ENCODE results near the gene SHOX.
"Not testable (repeated sequence)": the region's sequence is repeated elsewhere in the genome, so short reads cannot be mapped to it uniquely, and the experiment has no call there.

SHOX gene

DNA sequence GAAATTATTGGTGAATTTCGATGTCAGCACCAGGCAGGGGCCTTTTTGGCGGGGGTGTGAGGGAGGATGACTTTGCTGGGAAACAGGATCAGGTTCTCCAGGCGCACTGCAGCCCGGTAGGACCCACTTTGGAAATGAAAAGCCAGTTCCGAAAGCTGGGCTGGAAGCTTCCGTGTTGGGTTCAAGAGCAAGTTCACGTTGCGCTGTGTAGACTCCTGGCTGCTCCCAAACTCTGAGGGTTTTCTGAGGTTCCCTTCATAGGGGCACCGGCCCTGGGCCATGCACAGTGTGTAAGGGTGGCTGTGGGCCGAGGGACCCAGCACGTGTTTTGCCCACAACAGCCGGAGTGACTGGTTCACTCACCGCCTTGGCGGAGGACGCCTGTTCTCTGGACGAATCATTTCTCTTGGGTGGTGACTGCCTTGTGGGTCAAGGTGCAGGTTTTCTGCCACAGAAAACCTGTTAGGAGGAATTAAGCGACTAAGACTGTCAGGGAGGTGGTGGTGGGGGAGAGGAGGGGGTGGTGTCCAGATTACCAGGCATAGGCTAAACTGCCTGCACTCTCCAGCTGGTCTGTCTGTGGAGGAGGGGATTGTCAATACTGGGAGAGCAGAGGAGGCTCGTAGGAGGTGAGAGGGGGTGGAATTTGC lies 8.0 kb downstream of the SHOX start:
- no peak for DNase-seq

DNA sequence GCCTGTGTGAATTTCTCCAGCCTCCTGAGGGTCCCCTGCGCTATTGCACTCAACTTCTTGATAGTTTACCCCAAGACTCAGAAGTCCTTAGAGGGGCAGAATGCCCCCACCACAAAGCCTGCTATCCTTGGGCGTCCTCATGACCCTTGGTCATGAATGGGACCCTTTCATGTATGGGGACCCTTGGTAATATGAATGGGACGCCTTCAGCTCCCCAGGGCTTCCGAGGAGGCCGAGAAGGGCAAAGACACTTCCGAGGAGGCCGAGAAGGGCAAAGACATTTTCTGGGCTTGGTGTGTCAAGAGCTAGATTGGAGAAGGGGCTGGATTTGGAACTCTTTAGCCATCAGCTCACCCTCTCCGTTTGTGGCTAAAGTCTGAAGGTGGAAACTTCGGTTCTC lies 8.6 kb downstream of the SHOX start:
- DNase-seq: no peak

DNA sequence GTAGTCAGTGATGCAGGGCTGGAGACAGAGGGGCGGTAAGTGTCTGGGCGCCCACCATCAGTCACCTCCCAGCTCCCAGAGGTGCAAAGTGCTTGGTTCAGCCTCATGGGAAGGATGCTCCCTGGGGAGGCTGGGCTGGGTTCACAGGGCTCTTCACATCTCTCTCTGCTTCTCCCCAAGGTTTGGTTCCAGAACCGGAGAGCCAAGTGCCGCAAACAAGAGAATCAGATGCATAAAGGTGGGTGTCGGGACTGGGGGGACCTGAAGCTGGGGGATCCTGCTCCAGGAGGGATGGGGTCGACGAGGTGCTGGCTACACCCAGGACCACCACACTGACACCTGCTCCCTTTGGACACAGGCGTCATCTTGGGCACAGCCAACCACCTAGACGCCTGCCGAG lies 10.1 kb downstream of the SHOX start:
- no peak for DNase-seq

DNA sequence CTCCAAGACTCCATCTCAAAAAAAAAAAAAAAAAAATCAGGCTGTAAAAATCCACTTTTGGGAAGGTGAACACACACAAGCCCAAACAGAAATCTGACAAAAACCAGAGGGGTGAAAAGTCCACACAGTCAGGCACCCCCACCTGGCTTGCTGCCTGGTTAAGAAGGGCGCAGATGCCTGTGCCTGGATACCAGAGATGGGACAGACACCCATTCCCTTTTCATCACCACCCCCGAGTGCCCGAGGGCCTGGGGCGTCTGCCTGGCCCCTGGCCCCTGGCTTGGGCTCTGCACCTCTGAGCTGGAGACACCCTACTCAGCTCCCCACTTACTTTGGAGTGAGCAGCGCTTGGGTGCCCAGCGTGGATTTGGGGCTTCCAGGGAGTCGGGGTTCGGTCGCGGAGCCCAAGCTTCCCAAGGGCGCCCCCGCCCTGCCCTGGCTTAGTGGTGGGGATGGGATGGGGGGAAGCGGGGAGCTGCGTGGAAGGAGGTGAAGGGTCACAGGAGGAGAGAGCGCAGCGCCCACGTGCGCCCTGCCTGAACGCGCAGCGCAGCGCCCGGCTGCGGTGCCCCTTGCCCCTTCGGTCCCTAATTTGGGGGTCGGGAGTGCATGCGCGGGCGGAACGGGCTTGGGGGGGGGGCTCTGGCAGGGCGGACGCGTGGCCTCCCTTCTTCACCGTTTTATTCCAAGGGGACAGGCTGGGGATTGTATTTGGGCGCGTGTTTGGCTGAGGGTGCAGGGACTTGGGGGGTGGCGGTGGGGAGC lies 11.3 kb downstream of the SHOX start:
- no peak for DNase-seq

DNA sequence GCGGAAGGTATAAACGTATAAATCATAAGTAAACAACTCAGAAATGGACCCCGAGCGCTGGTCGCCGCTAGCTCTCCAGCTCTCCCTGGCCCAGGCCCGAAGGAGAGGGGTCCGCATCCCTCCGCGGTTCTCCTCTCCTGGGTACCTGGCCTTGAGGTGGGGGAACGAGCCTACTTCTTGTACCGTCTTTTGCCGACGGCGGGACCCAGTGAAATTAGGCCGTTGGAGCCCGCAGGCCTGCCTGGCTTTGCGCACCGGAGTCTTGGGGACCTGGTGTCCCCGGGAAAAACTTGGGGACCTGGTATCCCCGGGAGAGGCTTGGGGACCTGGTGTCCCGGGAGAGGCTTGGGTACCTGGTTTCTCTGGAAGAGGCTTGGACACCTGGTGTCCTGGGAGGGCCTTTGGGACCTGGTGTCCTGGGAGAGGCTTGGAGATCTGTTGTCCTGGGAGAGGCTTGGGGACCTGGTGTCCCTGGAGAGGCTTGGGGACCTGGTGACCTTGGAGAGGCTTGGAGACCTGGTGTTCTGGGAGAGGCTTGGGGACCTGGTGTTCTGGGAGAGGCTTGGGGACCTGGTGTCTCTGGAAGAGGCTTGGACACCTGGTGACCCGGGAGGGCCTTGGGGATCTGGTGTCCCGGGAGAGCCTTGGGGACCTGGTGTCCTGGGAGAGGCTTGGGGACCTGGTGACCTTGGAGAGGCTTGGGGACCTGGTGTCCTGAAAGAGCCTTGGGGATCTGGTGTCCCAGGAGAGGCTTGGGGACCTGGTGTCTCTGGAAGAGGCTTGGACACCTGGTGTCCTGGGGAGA lies 12.0 kb downstream of the SHOX start:
- DNase-seq: no peak

DNA sequence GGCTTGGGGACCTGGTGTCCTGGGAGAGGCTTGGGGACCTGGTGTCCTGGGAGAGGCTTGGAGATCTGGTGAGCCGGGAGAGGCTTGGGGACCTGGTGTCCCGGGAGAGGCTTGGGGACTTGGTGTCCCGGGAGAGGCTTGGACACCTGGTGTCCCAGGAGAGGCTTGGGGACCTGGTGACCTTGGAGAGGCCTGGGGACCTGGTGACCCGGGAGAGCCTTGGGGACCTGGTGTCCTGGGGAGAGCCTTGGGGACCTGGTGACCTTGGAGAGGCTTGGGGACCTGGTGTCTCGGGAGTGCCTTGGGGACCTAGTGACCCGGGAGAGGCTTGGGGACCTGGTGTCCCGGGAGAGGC lies 12.6 kb downstream of the SHOX start:
- DNase-seq: no peak

DNA sequence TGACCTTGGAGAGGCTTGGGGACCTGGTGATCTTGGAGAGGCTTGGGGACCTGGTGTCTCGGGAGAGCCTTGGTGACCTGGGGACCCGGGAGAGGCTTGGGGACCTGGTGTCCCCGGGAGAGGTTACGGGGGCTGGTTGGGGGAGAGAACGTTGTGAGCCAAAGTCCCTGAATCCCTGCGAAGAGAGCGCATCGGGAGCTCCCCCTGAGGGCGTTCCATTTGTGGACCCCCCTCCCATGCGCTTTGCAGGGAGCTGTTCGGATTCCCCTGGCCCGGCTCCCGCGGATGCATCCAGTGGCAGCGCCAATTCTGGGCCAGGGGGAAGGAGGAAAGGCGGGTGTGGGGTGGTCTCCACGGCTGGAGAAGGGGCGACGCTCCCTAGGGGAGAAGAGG lies 13.3 kb downstream of the SHOX start:
- DNase-seq: no peak

DNA sequence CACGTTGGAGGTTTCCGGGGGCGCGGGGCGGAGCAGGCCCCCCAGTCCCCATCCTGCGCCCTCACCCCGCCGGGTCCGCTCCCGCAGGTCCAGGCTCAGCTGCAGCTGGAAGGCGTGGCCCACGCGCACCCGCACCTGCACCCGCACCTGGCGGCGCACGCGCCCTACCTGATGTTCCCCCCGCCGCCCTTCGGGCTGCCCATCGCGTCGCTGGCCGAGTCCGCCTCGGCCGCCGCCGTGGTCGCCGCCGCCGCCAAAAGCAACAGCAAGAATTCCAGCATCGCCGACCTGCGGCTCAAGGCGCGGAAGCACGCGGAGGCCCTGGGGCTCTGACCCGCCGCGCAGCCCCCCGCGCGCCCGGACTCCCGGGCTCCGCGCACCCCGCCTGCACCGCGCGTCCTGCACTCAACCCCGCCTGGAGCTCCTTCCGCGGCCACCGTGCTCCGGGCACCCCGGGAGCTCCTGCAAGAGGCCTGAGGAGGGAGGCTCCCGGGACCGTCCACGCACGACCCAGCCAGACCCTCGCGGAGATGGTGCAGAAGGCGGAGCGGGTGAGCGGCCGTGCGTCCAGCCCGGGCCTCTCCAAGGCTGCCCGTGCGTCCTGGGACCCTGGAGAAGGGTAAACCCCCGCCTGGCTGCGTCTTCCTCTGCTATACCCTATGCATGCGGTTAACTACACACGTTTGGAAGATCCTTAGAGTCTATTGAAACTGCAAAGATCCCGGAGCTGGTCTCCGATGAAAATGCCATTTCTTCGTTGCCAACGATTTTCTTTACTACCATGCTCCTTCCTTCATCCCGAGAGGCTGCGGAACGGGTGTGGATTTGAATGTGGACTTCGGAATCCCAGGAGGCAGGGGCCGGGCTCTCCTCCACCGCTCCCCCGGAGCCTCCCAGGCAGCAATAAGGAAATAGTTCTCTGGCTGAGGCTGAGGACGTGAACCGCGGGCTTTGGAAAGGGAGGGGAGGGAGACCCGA lies 14.0 kb downstream of the SHOX start:
- DNase-seq: no peak

DNA sequence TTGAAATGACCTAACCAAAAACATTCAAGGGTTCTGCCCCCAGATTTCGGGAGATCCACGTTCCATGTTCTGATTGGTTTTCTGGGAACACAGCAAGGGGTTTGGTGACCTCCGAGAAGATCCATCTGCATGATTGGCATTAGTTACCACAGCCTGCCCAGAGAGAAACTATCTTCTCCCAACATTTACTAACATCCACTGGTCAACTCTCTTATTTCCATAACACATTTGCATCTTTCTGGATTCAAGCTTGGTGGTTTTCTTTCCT lies 15.6 kb downstream of the SHOX start:
- no peak for DNase-seq

DNA sequence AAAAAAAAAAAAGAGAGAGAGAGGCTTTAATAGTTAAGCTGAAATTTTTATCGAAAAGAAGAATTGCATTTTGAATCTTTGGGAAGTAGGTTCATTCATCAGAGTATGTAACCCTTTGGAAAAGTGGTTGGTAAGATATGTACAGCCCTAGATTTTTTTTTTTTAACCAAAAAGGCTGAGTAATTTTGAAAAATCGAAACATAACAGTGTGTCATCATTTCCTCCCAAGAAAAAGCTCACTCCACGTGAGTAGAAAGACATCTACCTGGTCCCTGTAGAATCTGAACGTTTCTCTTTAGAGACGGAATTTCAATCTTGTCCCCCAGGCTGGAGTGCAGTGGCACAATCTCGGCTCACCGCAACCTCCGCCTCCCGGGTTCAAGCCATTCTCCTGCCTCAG lies 16.2 kb downstream of the SHOX start:
- DNase-seq: no peak

DNA sequence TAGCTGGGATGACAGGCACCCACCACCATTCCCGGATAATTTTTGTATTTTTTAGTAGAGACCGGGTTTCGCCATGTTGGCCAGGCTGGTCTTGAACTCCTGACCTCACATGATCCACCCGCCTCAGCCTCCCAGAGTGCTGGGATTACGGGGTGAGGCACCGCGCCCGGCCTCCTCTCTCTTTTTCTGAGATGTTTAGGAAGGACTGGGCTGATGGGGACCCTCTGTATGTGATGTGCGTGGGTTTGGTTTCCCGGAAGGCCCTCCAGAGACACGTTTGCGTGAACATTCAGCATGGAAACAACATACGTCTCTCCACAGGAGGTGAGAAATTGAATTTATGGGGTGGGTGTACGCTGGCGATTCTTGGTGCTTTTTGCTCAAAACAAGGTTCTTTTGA lies 18.6 kb downstream of the SHOX start:
- DNase-seq: no peak

DNA sequence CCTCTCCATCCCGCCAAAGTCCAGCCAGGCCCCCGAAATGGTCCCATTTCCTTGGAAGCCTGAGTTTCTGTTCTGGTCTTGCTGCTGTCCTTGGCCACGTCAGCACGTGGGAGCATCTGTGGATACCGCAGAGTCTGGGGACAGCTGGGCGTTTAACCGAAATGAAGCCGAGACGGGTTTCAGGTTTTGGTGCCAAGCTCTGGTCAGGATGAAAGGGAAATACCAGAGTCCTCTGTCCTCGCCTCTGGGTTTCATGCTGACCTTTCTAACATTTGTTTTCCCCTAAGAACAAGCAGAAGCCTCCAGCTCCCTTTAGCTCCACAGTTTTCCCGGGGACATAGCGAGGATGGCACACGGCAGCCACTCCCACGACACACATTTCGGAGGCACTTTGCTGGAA lies 19.7 kb downstream of the SHOX start:
- no peak for DNase-seq

DNA sequence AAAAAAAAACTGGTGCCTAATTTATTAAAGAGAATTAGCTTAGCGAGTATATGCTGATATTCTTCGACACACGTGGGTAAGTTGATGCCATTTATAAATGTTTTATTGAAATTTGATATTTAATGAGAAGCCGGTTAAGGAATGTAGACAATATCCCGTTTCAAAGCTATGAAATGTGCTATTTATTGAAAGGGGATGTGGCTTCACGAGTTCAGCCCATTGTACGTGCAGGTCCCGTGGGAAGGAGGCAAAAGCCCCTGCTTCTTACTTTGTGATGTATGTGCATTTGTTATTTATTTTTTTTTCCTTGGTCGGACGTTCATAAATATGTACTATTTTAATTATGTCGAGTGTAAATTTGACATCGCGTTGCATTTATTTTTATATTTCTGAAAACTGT lies 20.2 kb downstream of the SHOX start:
- no peak for DNase-seq

DNA sequence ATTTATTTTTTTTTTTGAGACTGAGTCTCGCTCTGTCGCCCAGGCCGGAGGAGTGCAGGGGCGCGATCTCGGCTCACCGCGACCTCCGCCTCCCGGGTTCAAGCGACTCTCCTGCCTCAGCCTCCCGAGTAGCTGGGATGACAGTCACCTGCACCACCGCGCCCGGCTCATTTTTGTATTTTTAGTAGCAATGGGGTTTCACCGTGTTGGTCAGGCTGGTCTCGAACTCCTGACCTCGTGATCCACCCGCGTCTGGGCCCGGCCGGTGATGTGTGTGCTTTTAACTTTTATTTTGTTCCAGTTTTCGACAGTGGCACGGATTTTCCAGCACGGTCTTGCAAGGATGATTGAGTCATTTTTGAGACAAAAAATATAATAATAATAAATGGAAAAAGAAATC lies 21.3 kb downstream of the SHOX start:
- DNase-seq: not testable (repeated sequence)

DNA sequence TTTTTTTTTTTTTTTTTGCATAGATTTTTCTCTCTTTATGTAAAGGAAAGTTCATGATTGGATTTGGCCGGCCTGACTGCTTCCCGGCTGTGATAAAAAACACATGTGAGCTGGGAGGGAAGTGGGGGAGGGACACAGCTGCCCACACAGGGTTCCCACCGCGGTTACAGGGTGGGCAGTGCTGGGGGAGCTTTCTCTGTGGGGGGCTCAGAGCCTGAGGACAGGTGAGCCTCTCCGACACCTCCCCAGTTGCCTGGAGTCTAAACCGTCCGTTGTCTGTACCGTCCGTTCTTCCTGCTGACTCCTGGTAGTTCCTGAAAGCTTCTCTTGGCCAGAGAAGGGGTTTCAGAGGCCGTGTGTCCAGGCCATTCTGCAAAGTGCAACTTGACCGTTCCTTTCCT lies 21.8 kb downstream of the SHOX start:
- no peak for DNase-seq

DNA sequence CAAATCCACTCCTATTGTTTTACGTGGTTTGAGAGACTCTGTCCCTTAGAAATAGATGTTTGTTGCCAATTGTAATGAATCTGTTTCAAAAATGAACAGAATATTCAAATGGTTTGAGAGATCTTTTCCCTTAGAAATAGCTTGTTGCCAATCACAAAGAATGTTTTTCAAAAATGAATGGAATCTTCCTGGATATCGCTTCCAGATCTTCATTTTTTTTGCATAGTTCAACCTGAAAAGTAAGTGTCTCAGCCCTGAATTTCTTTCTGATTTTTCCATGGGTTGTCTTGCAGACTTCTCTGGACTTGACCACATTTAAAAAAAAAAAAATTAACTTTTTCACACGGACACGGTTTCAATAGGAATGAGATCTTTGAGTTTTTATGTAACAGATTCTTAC lies 22.7 kb downstream of the SHOX start:
- no peak for DNase-seq

DNA sequence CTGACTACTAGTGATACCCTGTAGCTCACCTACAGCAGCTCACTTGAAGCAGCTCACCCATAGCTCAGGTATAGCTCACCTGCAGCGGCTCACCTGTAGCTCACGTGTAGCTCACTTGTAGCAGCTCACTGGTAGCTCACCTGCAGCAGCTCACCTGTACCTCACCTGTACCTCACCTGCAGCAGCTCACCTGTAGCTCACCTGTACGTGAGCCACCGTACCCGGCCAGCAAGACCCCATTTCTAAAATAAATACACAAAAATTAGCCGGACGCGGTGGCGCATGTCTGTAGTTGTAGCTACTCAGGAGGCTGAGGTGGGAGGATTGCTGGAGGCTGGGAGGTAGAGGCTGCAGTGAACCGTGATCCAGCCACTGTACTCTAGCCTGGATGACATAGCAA lies 30.6 kb downstream of the SHOX start:
- no peak for DNase-seq

DNA sequence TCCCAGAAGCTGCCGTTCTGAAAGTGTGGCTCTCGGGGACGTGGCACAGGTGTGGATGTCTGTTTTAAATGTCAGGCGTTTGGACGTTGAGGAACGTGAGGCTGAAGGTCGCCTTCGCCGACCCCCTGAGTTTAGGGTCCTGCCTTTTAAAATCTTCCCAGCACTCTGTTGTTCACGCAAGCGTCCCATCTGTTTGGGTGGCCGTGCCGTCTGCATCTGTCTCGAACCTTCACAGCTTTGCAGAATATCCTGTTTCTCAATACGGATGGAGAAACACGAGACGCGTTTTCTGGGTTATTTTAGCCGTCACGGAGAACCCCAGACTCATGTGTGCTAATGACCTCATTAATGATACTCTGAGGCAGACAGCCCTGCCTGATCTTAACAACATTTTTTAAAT lies 31.5 kb downstream of the SHOX start:
- DNase-seq: no peak

DNA sequence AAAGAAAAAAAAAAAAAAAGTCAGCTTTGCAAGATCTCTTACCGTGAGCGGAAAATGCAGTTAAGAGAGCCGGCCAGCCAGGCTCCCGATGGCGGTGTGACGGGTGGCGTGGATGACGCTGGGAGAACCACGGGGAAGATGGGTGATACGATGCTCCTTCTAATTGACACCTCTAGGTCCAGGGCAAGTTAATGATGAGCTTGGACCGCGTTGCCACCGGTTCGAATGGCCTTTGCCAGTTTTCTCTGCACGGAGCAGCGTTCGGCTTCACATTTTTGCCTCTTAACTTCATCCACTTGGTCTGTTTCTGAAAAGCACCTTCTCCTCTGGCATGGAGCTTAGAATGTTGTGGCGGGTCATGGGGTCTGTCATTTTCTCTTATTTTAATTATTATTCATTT lies 33.2 kb downstream of the SHOX start:
- DNase-seq: no peak

DNA sequence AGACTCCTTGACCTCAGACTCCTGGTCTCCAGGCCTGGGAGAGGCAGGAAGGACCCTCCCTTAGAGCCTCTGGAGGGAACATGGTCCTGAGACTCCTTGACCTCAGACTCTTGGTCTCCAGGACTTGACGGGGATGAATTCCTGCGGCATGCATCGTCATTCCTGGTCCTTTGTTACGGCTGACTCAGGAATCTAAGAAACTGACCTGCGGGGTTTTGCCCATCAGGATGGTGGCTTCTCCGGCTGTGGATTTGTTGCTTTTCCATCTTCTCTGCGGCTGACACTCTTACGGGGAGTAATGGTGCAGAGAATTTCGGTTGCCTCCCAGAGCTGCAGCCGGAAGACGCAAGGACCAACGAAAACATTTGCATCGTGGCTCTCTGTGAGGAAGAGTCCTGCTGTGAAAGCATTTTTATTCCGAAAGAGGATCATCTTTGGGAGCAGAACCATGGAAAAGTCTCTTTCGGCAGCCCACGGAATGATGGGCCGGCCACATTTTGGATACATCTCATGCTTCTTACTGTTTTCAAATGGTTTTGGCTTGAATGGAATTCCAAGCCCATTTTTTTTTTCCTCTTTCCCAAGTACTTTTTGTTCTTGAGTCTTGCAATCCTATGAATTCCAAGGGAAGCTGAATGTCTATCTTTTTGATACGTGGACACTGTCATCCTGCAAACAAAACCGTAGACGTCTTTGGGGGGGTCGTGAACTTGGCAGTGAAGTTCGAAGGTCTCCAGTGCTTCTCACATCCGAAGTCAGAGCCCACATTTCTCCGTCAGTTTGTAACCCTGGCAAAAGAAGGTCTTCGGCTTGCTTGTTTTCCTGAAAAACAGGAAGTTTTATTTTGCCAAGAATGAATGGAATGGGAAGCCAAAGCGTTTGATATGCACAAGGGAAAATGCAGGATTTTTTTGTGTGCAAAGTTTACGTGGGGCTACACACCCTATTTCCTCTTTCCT lies 36.5 kb downstream of the SHOX start:
- no peak for DNase-seq

DNA sequence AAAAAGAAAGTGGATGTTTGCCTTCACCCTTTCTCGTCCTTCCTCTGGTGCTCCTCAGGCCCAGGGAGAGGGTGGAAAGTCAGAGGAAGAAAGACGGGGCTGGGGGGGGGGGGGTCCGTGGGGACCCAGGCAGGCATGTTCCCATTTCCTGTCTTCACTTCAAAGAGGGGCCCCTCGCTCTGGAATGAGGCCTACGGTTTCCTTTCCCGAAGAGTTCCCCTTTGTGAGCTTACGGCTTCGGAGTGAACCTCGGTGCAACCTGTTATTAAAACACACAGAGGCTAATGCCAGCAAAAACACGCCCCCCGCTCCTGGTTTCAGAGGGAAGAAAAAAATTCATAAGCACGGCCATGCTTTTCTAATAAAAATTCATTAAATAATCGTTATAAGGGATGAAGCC lies 40.1 kb downstream of the SHOX start:
- no peak for DNase-seq

DNA sequence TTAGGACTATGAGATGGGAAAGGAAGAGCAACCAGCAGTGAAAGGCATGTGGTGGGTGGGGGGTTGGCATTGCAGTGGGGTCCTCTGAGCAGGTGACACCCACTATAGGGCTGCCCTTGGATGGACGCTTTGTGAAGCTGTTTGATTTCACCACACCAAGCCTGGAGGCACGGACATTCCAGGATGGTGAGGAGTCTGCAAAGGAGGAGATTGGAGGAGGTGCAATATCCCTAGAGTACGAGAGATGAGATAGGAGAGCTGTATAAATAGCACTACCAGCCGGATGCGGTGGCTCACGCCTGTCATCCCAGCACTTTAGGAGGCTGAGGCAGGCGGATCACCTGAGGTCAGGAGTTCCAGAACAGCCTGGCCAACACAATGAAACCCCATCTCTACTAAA lies 42.3 kb downstream of the SHOX start:
- no peak for DNase-seq
